GM19193 (cell line): ENCODE data around the gene ATP10A.

Source experiments
- POLR2A ChIP-seq: IDR thresholded peaks from 4 replicates; pipeline ENCODE4 v1.6.1; 2011; ENCODE audit not compliant: insufficient read depth, insufficient read length; ENCODE audit errors: extremely low read depth

ATP10A gene

GRCh38 chr15:25709437-25710159 is 153.5 kb downstream of the ATP10A start:
- no peak for TF ChIP-seq POLR2A

GRCh38 chr15:25708391-25708790 is 154.7 kb downstream of the ATP10A start:
- TF ChIP-seq POLR2A = no peak

GRCh38 chr15:25707656-25708365 is 155.3 kb downstream of the ATP10A start:
- no peak for TF ChIP-seq POLR2A

GRCh38 chr15:25706176-25706955 is 156.8 kb downstream of the ATP10A start:
- TF ChIP-seq POLR2A = no peak

- no peak for TF ChIP-seq POLR2A
Observed at GRCh38 chr15:25705433-25706115, 157.6 kb downstream of the ATP10A start.

- no peak for TF ChIP-seq POLR2A
Observed at GRCh38 chr15:25703726-25704125, 159.4 kb downstream of the ATP10A start.

GRCh38 chr15:25701721-25702465 is 161.2 kb downstream of the ATP10A start:
- TF ChIP-seq POLR2A = no peak

GRCh38 chr15:25700916-25701315 is 162.2 kb downstream of the ATP10A start:
- no peak for TF ChIP-seq POLR2A

- TF ChIP-seq POLR2A = no peak
Observed at GRCh38 chr15:25697586-25697985, 165.5 kb downstream of the ATP10A start.

GRCh38 chr15:25695875-25696760 is 167.0 kb downstream of the ATP10A start:
- no peak for TF ChIP-seq POLR2A

- no peak for TF ChIP-seq POLR2A
Observed at GRCh38 chr15:25694823-25695312, 168.3 kb downstream of the ATP10A start.

GRCh38 chr15:25694239-25694584 is 168.9 kb downstream of the ATP10A start:
- no peak for TF ChIP-seq POLR2A
